Measurements from ENCODE around the gene STX17.

- TF ChIP-seq POLR2AphosphoS5 (IDR thresholded peaks at IDR 0.05; ENCODE audit: low read depth, low read length) (no peak), CTCF (IDR thresholded peaks at IDR 0.05 in 2 of 3, conservative IDR thresholded peaks at IDR 0.05 in 1 of 3; ENCODE audit: borderline replicate concordance in 1 of 3, insufficient read depth in 1 of 3, low read depth in 2 of 3, low read length in 2 of 3) (no peak), REST (IDR thresholded peaks at IDR 0.05; ENCODE audit: low read depth) (no peak), POLR2A (IDR thresholded peaks at IDR 0.05; ENCODE audit: borderline replicate concordance, extremely low read depth, insufficient read depth, insufficient read length) (no peak), EGR1 (IDR thresholded peaks at IDR 0.05; ENCODE audit: low read depth) (no peak), FOSL1 (IDR thresholded peaks at IDR 0.05; ENCODE audit: low read depth) (no peak)
Measured at GRCh38 chr9:99931155-99931840, 24.8 kb downstream of the STX17 start.
